NCI-H748 (cell line): Measurements from ENCODE around the gene RNF150.

Experiments used
- DNase-seq: peaks from one replicate; lab custom pipeline; 2025; ENCODE audit not compliant: unreplicated experiment; lab: John Stamatoyannopoulos, UW

RNF150 gene

DNA sequence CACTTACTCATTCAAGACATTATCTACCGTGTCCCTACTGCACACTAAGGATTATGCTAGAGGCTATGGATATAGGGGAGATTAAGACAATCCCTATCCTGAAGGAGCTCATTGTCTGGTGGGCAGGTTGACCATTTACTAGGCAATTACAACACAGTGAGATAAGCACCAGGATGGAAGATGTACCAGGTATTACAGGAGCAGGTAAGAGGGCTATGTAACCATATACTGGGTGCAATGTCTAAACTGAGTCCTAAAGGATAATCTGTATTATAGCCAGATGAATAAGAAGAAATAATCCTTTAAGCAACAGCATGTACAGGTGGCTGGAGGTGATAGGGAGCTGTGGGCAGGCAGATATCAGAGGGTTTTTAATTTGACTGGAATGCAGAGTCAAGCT, 263.8 kb downstream of the RNF150 start:
- no peak for DNase-seq

DNA sequence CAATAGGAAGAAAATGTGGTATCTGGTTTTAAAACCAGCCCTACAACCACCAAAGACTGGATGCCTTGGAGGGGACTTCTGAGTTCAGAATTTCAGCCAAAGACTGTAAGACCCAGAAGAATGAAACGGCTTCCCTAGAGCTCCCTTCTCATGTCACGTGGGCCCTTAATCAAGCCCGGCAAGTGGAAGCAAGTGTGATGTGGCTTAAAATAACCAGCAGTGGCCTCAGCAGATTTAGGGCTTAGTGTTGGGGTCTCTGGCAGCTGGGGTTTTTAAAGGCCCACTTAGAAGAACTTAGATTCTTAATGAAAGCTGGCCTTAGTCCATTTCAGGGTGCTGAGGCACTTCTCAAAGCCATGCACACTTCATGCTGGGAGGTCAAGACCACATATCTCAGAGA, 265.9 kb downstream of the RNF150 start:
- DNase-seq: no peak

DNA sequence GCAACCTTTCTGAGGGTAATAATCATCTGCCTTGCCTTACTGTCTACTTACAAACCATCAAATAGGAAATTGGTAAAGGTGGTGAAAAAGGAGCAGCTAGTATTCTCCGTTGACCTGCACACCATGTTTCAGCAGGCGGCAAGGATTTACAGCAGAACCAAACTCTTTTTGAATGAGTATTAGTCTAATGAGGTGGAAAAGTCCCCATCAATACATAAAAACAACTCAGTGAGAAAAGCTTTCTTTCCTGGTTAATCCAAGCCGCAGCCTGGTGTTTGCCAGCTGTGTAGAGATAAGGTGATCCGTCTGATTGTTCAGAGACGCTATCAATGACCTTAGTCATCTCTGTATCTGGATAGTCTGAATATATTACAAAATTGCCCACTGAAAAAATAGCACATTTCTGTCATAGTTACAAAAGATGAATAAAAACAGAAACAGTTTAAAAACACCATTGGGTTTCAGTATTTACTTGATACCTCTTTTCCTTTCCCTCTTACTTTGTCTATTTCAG, 266.7 kb downstream of the RNF150 start:
- DNase-seq: no peak

DNA sequence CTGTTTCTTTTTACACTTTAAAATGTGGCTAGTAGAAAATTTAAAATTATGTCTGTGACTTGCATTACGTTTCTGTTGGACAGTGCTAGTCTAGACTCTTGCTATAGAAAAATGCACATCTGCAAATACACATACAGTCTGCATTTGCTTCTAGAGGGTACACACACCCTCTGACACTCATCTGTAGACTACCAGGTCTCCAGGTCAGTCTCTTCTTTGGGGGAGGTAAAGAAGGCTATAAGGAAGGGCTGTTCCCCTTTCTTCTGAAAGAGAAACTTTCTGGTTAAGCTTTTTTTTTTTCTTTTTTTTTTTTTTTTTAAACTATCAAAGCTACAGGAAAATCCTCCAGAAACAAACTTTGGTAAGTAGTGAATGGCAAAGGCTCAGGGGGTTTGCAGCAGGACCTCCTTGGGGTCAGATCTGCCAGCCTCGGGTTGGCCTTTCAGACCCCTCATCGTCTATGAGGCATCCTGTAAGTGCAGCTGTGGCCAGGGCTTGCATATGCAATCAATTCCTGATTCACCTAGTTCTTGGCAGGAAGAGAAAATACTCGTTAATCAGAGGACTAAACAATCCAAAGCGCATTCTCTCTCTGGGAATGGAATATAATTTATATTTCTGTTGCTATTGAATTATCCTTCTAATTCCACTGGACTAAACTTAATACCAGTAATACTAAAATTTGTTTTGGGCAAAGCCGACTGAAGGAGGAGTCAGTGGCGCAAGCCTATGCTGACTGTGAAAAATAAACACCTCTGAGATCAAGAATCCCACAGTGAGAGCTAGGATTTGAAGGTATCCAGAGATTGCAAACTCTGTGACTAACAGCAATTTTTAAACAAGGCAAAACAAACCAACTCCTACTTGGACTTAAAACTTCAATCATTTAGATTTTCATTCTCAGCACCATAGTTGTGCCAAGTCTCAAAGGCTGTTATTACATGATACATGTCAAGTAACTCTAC, 267.7 kb downstream of the RNF150 start:
- no peak for DNase-seq

DNA sequence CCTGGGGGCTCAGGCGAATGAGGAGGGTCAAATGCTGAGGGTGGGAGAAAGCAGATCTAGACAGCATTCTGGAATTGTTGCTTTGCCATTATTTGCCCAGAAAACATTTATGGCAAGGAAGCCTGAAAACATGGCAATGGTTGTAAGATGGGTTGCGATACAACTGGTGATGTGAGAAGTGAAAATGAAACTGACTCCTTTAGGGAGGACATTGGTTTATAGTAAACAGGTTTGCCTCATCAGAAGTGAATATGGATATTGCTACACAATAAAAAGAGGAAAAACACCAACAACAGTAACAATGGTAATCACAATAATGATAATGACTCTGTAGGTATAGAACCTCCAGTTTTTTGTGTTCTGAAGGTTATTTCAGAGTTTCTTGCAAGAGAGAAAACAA, 270.1 kb downstream of the RNF150 start:
- DNase-seq: no peak

DNA sequence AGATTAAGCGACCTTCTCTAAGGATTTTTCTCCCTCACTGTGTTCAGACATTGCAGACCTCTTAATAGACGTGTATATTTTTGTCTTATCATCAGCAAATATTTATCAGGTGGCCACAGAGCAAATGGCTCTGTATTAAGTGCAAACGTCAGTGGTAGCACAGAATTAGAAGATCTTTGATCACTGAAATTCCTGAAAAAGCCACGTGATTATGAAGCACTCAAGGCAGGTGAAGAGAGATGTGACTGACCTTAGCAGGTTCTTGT, 271.2 kb downstream of the RNF150 start:
- DNase-seq: no peak

DNA sequence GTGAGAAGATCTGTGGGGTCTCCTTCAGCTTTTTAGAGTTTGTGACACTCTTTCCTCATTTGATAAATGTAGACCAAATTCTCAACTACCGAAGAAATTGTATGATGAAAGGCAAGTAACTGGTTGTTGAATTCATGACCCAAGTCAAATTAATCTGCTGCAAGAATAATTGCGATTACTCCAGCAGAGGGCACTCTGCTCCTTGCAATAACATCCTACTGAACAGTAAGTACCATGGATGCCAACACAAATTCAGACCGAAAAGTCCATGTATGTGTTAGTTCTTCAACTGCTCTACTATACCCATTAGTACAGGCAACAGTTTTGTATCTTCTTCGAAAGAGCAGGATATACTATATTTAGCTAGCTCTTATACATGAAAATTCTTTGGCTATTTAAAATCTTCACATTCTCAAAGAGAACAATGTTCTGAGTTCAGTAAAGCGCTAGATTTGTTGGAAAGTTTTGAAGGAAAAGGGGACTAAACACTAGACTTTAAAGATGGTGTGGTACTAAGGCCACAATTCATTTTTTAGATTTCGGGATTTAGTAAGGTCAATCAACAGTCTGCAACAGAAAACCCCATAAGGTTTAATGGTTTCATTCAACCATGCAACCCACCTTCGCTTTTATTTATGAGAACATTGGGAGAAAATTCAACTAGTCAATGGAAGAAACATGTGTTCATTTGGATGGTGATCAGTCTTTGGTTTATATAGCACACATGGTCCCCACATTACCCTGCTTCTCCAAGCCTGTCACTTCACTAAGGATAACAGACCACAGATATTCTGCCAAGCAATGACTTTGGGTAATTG, 271.7 kb downstream of the RNF150 start:
- DNase-seq: peak; percentile 78

DNA sequence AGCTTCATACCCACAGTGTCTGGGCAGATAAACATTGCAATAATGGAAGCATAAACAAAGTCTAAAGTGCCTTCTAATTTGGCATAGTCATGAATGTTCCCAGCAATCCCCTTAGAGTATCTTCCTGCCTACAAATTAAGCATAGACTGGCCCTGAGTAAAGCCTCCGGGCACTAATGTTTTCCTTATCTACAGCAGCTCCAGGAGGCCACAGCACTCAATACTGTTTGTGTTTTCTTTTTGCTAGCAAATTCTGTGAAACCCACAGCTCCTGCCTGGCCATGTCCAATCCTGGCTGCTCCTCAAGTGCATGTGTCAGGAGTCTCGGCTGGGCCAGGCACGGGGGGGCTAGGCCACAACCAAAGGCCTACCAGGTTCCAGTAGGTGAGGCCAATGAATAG, 274.4 kb downstream of the RNF150 start:
- DNase-seq: no peak

DNA sequence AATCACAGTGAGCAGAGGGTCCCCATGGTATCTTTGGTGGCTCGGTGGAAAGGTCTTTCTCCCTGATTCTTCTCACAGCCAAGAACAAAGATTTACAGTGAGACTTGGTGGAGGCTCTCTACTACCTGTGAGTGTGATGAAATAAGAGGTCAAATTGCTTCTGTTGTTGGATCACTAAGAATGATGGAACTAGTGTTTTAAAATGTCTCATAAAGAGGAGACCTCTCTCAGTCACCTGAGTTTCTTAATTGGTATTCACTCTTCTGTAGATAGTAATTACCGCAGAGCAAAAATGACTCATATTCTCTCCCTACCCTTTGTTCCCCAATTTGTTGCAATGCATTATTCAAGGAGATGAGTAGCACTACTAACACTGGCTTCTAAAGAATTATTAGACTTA, 276.2 kb downstream of the RNF150 start:
- no peak for DNase-seq

DNA sequence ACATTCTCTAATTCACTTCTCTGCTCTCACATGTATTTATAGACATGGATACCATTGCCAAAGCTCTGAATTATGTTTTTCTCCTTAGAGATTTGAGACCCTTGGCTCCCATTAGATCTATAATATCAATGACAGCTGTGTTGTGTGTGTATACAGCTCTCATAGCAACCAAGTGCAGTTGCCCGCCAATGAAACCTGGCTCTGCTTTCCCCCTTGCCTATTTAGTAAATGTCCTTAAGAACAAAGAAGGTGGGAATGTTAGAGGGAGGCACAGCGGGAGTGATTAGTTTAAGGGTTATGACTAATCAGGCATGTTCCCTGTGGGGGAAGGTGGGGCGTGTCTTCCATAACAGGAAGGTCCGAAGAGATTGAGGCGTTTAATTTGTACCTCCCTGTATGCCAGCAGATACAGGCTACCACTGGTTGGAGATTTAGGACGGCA, 276.6 kb downstream of the RNF150 start:
- DNase-seq: peak; percentile 80

DNA sequence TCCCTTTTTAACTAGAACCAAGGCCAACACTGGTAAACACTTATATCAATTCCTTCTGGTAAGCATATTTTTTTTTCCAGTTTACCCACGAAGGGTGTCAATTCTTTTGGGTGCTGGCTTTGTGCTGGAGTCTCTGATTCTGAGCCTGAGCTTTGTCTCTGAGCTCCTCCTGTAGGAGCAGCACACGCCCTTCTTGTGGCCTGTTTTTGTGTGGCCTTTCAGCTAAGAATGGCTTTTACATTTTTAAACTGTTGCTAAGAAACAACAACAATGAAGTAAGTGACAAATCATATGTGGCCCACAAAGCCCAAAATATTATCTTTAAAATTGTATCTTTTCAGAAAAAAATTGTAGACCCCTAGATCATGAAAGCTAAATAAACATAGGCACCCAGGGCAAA, 279.1 kb downstream of the RNF150 start:
- DNase-seq: no peak

DNA sequence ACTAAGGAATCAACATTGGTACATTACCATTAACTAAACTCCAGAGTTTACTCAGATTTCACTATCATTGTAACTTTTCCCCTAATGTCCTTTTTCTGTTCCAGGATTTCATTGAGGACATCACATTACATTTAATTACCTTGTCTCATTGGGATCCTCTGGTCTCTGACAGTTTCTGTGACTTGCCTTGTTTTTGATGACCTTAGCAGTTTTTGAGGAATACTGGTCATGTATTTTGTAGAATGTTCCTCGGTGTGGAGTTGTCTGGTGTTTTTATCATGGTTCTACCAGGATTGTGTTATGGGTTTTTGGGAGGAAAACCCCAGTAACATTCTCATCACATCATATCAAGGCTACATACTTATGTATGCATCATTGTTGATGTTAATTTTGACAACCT, 281.5 kb downstream of the RNF150 start:
- DNase-seq: no peak

DNA sequence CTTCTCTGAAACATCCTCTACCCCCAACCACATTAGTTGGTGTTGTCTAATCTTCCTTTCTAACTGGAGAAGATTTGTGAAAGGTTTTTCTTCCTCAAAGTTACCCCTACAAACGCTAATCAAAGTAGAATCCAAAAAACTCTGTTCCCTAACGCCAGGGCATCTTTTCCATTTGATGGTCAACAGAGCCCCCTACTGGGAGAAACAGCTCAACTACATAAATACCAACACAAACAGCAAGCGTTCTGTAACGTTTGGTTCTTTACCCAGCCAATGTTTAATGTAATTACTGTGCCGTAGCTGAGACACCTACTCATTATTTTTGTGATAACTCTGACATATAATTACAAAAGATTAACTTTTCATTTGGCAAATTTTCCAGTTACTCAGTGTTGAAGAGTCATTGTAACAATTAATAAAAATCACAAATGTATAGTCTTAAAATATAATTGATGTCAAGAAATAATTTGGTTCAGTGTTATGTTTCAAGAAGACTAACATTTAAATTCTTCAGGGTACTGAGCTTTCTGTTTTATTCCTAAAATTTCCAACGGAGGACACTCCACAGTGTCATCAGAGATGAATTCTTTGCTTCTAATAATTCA, 282.1 kb downstream of the RNF150 start:
- peak; percentile 66 for DNase-seq

DNA sequence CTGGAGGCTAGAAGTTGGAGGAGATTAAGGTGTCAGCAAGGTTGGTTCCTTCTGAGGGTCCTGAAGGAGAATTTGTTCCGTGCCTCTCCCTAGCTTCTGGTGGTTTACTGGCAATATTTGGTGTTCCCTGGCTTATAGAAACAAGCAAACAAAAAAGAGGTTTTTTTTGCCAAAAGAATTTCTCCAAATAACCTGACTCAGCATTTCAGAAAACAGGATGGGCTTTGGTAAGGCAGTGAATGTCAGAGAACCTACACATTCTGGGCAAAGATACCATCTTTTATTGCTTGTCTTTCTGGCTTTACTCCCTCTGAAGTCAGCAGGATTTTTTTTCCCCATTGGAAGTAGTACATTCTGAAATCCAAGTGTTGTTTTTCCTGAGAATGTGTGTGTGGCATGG, 283.7 kb downstream of the RNF150 start:
- DNase-seq: no peak

DNA sequence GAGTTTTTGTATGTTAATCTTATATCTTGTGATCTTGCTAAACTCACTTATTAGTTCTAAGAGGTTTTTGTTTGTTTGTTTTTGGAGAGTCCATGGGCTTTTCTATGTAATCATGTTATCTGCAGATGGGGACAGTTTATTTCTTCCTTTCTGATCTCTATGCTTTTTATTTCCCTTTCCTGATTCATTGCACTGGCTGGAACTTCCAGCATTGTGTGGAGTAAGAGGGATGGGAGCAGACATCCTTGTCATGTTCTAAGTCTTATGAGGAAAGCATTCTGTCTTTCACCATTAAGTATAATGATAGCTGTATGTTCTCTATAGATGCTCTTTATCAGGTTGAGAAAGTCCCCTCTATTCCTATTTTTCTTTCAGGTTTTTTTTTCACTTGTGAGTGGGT, 286.5 kb downstream of the RNF150 start:
- DNase-seq: no peak

DNA sequence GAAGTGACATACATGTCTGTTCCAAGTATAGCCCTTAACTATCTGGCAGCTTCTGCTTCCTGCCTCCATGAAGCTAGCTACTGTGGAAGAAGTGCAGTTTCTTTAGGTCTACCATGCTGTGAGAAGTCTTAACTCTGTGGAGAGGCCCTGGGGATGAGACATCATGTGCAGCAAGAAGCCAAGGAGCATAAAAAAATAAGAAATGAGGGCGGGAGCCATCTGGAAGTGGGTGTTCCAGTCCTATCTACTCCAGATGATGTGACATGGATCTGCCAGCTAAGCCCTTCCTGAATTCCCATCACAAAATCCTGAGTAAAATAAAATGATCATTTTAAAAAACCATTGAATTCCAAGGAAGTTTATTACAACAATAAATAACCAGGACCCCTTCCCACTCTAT, 289.2 kb downstream of the RNF150 start:
- no peak for DNase-seq

DNA sequence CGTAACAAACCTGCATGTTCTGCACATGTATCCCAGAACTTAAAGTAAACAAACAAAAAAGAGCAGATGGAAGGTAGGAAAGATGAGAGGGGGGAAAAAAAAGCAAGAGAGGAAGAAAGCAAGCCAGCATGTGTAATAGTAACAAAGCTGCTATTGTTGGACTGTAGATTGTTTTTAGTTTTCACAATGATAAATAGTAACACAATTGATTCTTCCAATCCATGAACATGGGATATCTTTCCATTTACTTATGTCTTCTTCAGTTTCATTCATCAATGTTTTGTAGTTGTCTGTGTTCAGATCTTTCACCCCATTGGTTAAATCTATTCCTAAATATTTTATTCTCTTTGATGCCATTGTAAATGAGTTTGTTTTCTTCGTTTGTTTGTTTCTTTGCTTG, 292.1 kb downstream of the RNF150 start:
- no peak for DNase-seq

DNA sequence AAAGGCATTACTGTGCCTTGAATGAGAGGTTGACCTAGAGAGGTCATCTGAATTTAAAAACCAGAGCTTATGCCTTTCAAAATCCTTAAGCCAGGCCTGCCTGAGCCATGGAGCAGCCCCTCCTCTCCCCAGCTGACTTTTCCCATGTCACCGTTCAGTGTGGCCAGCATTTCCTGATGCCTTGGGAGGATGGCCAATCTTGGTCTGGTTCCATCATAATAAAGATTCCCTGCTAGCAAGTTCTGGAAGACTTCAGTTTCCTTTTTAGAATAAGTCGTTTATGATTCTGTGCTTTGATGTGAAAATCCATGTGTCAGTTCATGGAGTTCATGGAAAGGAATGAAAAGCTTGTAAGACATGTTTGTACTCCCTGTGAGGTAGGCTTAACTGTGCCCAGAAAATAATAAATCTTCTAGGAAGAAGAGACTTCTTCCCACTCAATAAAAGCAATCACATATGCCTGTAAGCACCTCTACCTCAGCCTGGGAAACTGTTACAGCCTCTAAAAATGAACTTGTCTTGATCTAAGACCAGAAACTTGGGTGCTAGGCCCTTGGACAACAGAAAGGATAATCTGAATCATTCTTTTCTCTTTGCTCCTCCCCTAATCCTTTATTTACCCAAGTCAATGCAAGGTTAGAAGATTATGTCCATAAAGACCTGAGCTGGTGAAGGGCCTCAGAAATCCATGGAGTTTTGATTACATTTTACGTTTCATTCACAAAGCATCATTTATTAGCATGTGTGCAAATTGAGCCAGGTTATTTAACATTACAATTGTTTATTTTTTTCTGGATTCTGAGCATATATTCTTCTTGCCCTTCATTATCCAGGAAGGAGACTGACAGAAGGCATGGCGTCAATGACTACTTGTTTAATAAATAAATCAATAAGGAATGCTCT, 293.1 kb downstream of the RNF150 start:
- no peak for DNase-seq

DNA sequence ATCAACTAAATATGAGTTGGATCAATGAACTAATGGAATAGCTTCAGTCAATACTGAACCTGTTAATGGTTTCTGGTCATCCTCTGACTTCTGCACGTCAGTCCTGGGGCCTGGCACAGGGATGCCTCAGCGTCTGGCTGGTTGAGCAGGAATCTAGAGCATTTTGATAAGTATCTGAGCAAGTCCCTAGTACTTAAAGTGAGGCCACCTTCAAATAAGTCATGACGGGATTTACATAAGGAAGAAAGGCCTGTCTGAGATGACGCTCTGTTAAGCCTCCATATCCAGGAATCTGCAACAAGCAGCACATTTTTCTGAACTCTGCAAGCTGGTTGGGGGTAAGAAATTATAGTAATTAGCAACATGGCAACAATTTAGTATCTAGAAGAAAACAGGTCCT, 293.9 kb downstream of the RNF150 start:
- DNase-seq: no peak

DNA sequence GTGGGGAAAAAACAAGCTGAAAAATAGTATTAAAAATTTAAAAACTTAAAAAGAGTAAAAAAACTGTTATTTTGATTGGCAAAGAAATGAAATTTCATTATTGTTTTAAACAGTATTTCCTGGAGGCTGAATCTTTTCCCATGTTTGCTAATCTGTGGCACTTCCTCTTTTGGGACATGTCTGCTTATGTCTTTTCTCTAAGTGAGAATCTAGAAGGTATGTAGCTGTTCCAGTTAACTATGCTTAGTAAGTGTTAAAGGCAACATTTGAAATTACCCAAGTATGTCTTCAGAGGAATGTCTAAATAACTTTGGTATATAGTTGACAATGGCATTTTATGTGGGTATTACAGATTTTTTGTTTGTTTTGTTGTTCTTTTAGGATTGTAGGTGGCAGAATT, 295.5 kb downstream of the RNF150 start:
- no peak for DNase-seq
